Progenitor cell of endocrine pancreas (in vitro differentiated cells): ENCODE measurements around the gene TBC1D17. TPM values are rescaled to one million over a fixed set of nuclear protein-coding genes. Genes with fewer than 3 reads are reported as not detected.

ENCODE experiments used
- DNase-seq: peaks from one replicate; pipeline ENCODE4 v3.0.0; 2021; ENCODE audit warnings: low spot score; ENCODE audit not compliant: unreplicated experiment
- H3K27ac Mint-ChIP-seq: 2 replicates; pipeline ENCODE4 v1.8.0; 2021; ENCODE audit warnings: mild to moderate bottlenecking, moderate library complexity, mixed read lengths
- H3K27me3 Mint-ChIP-seq: 2 replicates; pipeline ENCODE4 v1.8.0; 2021; ENCODE audit warnings: mixed read lengths
- H3K36me3 Mint-ChIP-seq: 2 replicates; pipeline ENCODE4 v1.8.0; 2022; ENCODE audit warnings: mixed read lengths; ENCODE audit not compliant: insufficient read depth
- H3K4me1 Mint-ChIP-seq: 2 replicates; pipeline ENCODE4 v1.8.0; 2021; ENCODE audit warnings: low read depth, mixed read lengths
- H3K4me3 Mint-ChIP-seq: 2 replicates; pipeline ENCODE4 v1.8.0; 2021; ENCODE audit warnings: low read depth, mild to moderate bottlenecking, moderate library complexity, mixed read lengths
- H3K9me3 Mint-ChIP-seq: 2 replicates; pipeline ENCODE4 v1.8.0; 2021; ENCODE audit warnings: low read depth, mixed read lengths
- total RNA-seq: library from RNA; stranded (reverse); gene quantifications from 2 replicates; pipeline ENCODE4 v1.2.1, GENCODE V29; 2021
- TF ChIP-seq, protein P1 (sequence below): fragments of 200-600 bp; sonication (generic); IDR thresholded peaks from one replicate; pipeline ENCODE4 v1.5.0; 2021; ENCODE audit warnings: antibody characterized with exemption, mild to moderate bottlenecking; ENCODE audit not compliant: unreplicated experiment

Gene TBC1D17
- total RNA-seq, 1 donor from 2014 or later: 44.6 TPM

DNA sequence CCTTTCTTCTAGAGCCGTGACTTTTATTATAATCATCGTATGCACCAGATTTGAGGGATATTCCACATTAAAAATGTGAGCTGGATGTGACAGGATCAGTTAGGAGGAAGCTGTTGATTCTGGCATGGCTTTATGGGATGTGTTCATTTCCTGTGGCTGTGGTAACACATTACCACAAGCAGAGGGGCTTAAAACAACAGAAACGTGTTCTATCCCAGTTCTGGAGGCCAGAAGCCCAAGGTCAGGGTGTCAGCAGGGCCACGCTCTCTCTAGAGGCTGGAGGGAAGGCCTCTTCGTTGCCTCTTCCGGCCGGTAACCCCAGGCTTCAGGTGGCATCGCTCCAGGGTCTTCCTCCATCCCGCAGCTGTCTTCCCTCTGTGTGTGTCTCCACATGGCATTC, 44.9 kb upstream of the TBC1D17 start:
- Mint-ChIP-seq H3K36me3 (peaks cover 17% of the 10 kb centered on the region), H3K27me3 (no peaks in the 10 kb centered on the region), H3K9me3 (no peaks in the 10 kb centered on the region), H3K4me1 (no peaks in the 10 kb centered on the region), H3K4me3 (no peak overlapping the region), H3K27ac (no peak overlapping the region)
- no peak for DNase-seq
- TF ChIP-seq, protein P1, sequence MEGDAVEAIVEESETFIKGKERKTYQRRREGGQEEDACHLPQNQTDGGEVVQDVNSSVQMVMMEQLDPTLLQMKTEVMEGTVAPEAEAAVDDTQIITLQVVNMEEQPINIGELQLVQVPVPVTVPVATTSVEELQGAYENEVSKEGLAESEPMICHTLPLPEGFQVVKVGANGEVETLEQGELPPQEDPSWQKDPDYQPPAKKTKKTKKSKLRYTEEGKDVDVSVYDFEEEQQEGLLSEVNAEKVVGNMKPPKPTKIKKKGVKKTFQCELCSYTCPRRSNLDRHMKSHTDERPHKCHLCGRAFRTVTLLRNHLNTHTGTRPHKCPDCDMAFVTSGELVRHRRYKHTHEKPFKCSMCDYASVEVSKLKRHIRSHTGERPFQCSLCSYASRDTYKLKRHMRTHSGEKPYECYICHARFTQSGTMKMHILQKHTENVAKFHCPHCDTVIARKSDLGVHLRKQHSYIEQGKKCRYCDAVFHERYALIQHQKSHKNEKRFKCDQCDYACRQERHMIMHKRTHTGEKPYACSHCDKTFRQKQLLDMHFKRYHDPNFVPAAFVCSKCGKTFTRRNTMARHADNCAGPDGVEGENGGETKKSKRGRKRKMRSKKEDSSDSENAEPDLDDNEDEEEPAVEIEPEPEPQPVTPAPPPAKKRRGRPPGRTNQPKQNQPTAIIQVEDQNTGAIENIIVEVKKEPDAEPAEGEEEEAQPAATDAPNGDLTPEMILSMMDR: no peak

DNA sequence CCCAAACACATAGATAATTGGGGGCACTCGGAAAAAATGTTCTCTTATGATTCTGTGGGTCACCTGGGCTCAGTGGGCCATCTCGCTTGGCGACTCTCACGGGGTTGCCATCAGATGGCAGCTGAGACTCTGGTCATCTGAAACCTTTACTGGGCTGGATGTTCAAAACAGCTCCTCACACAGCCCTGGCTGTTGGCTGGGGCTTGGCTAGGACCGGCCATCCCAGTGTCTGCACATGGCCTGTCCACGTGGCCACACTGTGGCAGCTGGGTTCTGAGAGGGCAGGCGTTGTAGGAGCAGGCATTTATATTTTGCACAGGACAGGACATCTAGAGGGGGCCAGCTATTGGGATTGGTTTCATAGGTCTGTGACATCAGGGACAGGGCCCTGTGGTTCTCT, 43.9 kb upstream of the TBC1D17 start:
- no peak for DNase-seq
- H3K27me3 Mint-ChIP-seq: no peaks in the 10 kb centered on the region
- H3K36me3 Mint-ChIP-seq: peaks cover 23% of the 10 kb centered on the region
- H3K4me3 Mint-ChIP-seq: no peak overlapping the region
- no peak overlapping the region for H3K27ac Mint-ChIP-seq
- TF ChIP-seq, protein P1: no peak
- H3K9me3 Mint-ChIP-seq: no peaks in the 10 kb centered on the region
- no peaks in the 10 kb centered on the region for H3K4me1 Mint-ChIP-seq

- Mint-ChIP-seq H3K36me3 (peaks cover 42% of the 10 kb centered on the region), H3K4me1 (no peaks in the 10 kb centered on the region), H3K9me3 (no peaks in the 10 kb centered on the region), H3K27me3 (no peaks in the 10 kb centered on the region), H3K4me3 (no peak overlapping the region), H3K27ac (no peak overlapping the region)
- no peak for DNase-seq
- TF ChIP-seq, protein P1: no peak
Measured at GRCh38 chr19:49835562-49835961, 41.9 kb upstream of the TBC1D17 start.

- Mint-ChIP-seq H3K4me3 (no peak overlapping the region), H3K27me3 (no peaks in the 10 kb centered on the region), H3K36me3 (peaks cover 44% of the 10 kb centered on the region), H3K9me3 (no peaks in the 10 kb centered on the region), H3K27ac (no peak overlapping the region), H3K4me1 (no peaks in the 10 kb centered on the region)
- TF ChIP-seq, protein P1: no peak
- DNase-seq: no peak
Measured at GRCh38 chr19:49836176-49837008, 41.1 kb upstream of the TBC1D17 start.

DNA sequence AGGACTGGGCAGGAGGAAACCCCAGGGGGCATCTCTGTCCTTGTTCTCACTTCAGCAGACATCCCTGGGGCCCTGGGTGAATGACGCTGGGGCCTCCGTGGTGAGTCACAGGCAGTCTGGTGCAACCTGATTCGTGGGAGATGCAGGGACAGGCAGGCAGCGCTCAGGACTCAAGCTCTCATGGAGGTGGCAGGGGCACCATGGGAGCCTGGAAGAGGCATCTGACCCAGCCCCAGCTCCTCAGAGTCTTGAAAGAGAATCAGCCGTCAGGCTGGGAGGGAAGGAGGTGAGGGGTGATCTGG, 40.5 kb upstream of the TBC1D17 start:
- Mint-ChIP-seq H3K9me3 (no peaks in the 10 kb centered on the region), H3K36me3 (peaks cover 44% of the 10 kb centered on the region), H3K27ac (no peak overlapping the region), H3K27me3 (no peaks in the 10 kb centered on the region), H3K4me3 (no peak overlapping the region), H3K4me1 (no peaks in the 10 kb centered on the region)
- DNase-seq: no peak
- TF ChIP-seq, protein P1: no peak
